MM.1S (cell line): Measurements from ENCODE around the gene GPR108.

Experiments used
- DNase-seq: peaks from one replicate; pipeline ENCODE4 v3.0.0-alpha.2; 2015
- H2AFZ ChIP-seq: fragments of 300-600 bp; sonication (generic); 2 replicates; pipeline ENCODE4 v1.6.0; 2016; ENCODE audit warnings: antibody characterized with exemption, low read length
- H3F3A ChIP-seq: fragments of 300-600 bp; sonication (generic); 2 replicates; pipeline ENCODE4 v1.6.1; 2016; ENCODE audit warnings: mild to moderate bottlenecking, antibody characterized with exemption, low read length, moderate library complexity, mixed read lengths; ENCODE audit not compliant: insufficient read depth
- H3K27ac ChIP-seq: fragments of 300-600 bp; sonication (generic); 2 replicates; pipeline ENCODE4 v1.5.1; 2016; ENCODE audit warnings: mild to moderate bottlenecking, low read length
- H3K27me3 ChIP-seq: fragments of 300-600 bp; sonication (generic); replicated peaks from 2 replicates; pipeline ENCODE4 v1.6.0; 2016; ENCODE audit warnings: low read length; ENCODE audit not compliant: insufficient read depth
- H3K36me3 ChIP-seq: fragments of 300-600 bp; sonication (generic); replicated peaks from 2 replicates; pipeline ENCODE4 v1.6.1; 2016; ENCODE audit warnings: mild to moderate bottlenecking, low read length, mixed read lengths; ENCODE audit not compliant: insufficient read depth
- H3K4me1 ChIP-seq: fragments of 300-600 bp; sonication (generic); 2 replicates; pipeline ENCODE4 v1.6.1; 2016; ENCODE audit warnings: low read length, mixed read lengths
- H3K4me2 ChIP-seq: fragments of 300-600 bp; sonication (generic); 2 replicates; pipeline ENCODE4 v1.6.0; 2016; ENCODE audit warnings: low read depth, low read length
- H3K4me3 ChIP-seq: fragments of 300-600 bp; sonication (generic); 2 replicates; pipeline ENCODE4 v1.5.1; 2016; ENCODE audit warnings: low read length, mixed read lengths
- H3K79me2 ChIP-seq: fragments of 300-600 bp; sonication (generic); 2 replicates; pipeline ENCODE4 v1.6.1; 2016; ENCODE audit warnings: mixed run types, low read length, mixed read lengths
- H3K9ac ChIP-seq: fragments of 300-600 bp; sonication (generic); 2 replicates; pipeline ENCODE4 v1.6.1; 2016; ENCODE audit warnings: low read length, mixed read lengths
- H3K9me2 ChIP-seq: fragments of 300-600 bp; sonication (generic); replicated peaks from 2 replicates; pipeline ENCODE4 v1.6.1; 2016; ENCODE audit warnings: mild to moderate bottlenecking, low read length, mixed read lengths; ENCODE audit not compliant: insufficient read depth
- H3K9me3 ChIP-seq: fragments of 300-600 bp; sonication (generic); replicated peaks from 2 replicates; pipeline ENCODE4 v1.6.1; 2016; ENCODE audit warnings: mild to moderate bottlenecking, low read length, mixed read lengths; ENCODE audit not compliant: insufficient read depth
- H4K20me1 ChIP-seq: fragments of 300-600 bp; sonication (generic); 2 replicates; pipeline ENCODE4 v1.6.1; 2016; ENCODE audit warnings: mild to moderate bottlenecking, low read length, moderate library complexity, mixed read lengths; ENCODE audit not compliant: insufficient read depth
- CTCF ChIP-seq: fragments of 300-600 bp; sonication (generic); IDR thresholded peaks from 2 replicates; pipeline ENCODE4 v1.5.1; 2016; ENCODE audit warnings: antibody characterized with exemption, low read length, mixed read lengths
- EZH2 ChIP-seq: fragments of 300-600 bp; sonication (generic); optimal IDR thresholded peaks from 2 replicates; pipeline ENCODE3; 2017; ENCODE audit warnings: low read depth, mild to moderate bottlenecking, antibody characterized with exemption, low read length, mixed read lengths
- EZH2phosphoT487 ChIP-seq: fragments of 300-600 bp; sonication (generic); IDR thresholded peaks from 2 replicates; pipeline ENCODE4 v1.6.1; 2018; ENCODE audit warnings: antibody characterized with exemption, low read length

The GPR108 gene

GRCh38 chr19:6730941-6731670, 6.3 kb downstream of the GPR108 start:
- no peak for DNase-seq
- no peak overlapping the region for H3K27ac ChIP-seq
- H3K4me3 ChIP-seq, result no peak overlapping the region
- H3K4me1 ChIP-seq, result peaks cover 14% of the 10 kb centered on the region
- TF ChIP-seq EZH2, result no peak
- TF ChIP-seq EZH2phosphoT487, result no peak
- no peak for TF ChIP-seq CTCF
- no peaks in the 10 kb centered on the region for H3K9me3 ChIP-seq
- H3K79me2 ChIP-seq, result peaks cover 9% of the 10 kb centered on the region
- H3K36me3 ChIP-seq, result no peaks in the 10 kb centered on the region
- peaks cover 4% of the 10 kb centered on the region; the same call in 1 of the 2 replicates for H3F3A ChIP-seq
- no peak overlapping the region for H3K4me2 ChIP-seq
- H2AFZ ChIP-seq, result no peak overlapping the region
- no peak overlapping the region for H3K9ac ChIP-seq
- H3K27me3 ChIP-seq, result no peaks in the 10 kb centered on the region
- no peaks in the 10 kb centered on the region for H3K9me2 ChIP-seq
- H4K20me1 ChIP-seq, result no peaks in the 10 kb centered on the region

- no peaks in the 10 kb centered on the region for H3K36me3 ChIP-seq
- no peak overlapping the region for H3K4me2 ChIP-seq
- H3K27me3 ChIP-seq, result 0 out of 2 replicates have a peak, but pooled peaks cover under 1% of the 10 kb centered on the region
- no peak overlapping the region for H3K9ac ChIP-seq
- H3K9me2 ChIP-seq, result no peaks in the 10 kb centered on the region
- H3K79me2 ChIP-seq, result peaks cover under 1% of the 10 kb centered on the region
- TF ChIP-seq EZH2phosphoT487, result no peak
- TF ChIP-seq CTCF, result no peak
- TF ChIP-seq EZH2, result no peak
- no peak overlapping the region for H3K27ac ChIP-seq
- no peaks in the 10 kb centered on the region for H3K9me3 ChIP-seq
- H3F3A ChIP-seq, result no peaks in the 10 kb centered on the region
- no peak for DNase-seq
- H2AFZ ChIP-seq, result no peak overlapping the region
- no peaks in the 10 kb centered on the region for H4K20me1 ChIP-seq
- no peak overlapping the region for H3K4me3 ChIP-seq
- peaks cover 9% of the 10 kb centered on the region for H3K4me1 ChIP-seq
Measured at GRCh38 chr19:6730153-6730804, 7.1 kb downstream of the GPR108 start.

GRCh38 chr19:6729573-6730152, 7.7 kb downstream of the GPR108 start:
- Histone ChIP-seq H3F3A (no peaks in the 10 kb centered on the region), H3K4me2 (no peak overlapping the region), H3K9ac (no peak overlapping the region), H3K27ac (no peak overlapping the region), H3K9me3 (no peaks in the 10 kb centered on the region), H3K27me3 (peaks cover 6% of the 10 kb centered on the region; the same call in 1 of the 2 replicates), H3K4me3 (no peak overlapping the region), H3K9me2 (no peaks in the 10 kb centered on the region), H2AFZ (no peak overlapping the region), H3K36me3 (no peaks in the 10 kb centered on the region), H3K4me1 (peaks cover 9% of the 10 kb centered on the region), H3K79me2 (no peaks in the 10 kb centered on the region), H4K20me1 (no peaks in the 10 kb centered on the region)
- DNase-seq, result no peak
- TF ChIP-seq EZH2phosphoT487, result no peak
- no peak for TF ChIP-seq EZH2
- TF ChIP-seq CTCF, result no peak
